NCI-H187 treated with DMSO at 0.1 percent for 48 hours (cell line): ENCODE results near the gene EXTL1.

ENCODE experiments used
- DNase-seq: peaks from one replicate; lab custom pipeline; 2025; lab: John Stamatoyannopoulos, UW

EXTL1 gene

DNA sequence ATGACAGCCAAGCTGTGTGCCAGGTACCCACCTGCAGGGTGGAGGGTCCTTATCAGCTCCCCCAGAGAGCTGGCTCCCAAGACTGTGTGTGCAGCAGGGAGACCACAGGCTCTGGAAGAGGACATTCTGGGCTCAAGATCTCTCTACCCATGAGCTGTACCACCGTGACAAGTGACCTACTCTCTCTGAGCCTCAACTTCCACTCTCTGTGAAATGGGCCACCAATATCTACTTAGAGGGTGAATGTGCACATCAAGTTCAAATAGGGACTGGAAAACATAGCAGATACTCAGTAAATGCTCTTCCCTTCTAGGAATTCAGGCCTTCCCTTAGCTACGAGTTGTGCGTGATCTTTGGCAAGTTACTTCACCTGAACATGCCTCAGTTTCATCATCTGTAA is 22.8 kb downstream of the EXTL1 start:
- no peak for DNase-seq

DNA sequence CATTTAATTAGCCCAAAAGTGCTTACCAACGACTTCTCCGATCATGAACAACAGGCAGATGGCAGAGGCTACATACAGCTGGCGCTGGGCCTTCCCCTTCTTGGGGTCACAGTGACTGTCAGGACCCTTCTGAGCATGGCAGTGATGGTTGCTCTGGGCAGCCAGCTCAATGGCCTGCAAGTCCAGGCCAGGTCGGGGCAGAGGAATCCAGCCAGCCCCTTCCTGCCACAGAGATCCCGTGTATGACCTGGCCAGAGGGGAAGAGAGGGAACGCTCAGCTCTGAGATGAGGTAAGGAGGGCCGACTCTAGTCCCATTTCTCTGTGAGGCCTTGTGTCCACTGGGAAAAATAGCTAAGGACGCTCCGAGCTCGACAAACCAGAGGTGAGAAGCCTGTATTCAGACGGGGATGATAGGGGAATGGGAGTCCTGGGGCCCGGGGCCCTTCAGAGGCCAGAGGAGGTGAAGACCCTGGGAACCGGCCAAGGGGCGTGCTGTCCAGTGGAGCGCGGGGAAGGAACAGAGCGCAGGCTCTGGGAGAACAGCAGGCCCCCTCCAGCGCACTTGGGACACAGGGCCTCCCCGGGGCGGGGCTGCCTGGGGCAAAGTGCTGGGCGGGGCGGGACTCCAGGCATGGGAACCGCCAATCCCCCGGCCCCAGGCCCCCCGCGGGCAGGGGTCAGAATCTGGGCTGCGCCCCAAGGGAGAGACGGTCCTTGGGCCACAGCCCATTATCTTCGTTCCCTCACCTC is 23.6 kb downstream of the EXTL1 start:
- no peak for DNase-seq

DNA sequence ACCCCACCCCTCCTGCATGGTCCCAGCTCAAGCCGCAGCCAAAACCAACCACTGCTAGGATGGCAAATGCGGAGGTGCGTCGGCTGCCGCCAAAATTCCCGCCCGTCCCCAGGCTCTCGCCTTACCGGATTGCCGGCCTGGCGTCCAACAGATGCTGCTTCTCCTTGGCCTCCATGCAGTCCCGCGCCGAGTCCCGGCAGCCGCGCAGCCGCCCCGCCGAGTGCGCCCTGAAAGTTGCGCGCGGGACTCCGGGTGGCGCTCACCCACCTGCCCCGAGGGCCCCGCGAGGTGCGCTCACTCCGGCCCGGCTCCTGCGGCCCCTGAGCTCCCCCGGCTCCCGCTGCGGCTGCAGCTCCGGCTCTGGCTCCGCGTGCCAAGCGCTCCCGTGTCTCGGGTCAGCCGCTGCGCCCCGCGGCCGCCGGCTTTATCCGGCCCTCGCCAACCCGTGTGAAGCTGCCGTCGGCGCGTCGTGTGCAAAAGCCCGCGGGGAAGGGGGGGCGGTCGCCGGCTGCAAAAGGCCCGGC is 24.2 kb downstream of the EXTL1 start, which contains the start of gene SLC30A2:
Gene SLC30A2 (minus strand): TSS at position 397 of the 524 bp plus-strand sequence. CDS start 222 bp downstream, at position 175.
- no peak for DNase-seq

DNA sequence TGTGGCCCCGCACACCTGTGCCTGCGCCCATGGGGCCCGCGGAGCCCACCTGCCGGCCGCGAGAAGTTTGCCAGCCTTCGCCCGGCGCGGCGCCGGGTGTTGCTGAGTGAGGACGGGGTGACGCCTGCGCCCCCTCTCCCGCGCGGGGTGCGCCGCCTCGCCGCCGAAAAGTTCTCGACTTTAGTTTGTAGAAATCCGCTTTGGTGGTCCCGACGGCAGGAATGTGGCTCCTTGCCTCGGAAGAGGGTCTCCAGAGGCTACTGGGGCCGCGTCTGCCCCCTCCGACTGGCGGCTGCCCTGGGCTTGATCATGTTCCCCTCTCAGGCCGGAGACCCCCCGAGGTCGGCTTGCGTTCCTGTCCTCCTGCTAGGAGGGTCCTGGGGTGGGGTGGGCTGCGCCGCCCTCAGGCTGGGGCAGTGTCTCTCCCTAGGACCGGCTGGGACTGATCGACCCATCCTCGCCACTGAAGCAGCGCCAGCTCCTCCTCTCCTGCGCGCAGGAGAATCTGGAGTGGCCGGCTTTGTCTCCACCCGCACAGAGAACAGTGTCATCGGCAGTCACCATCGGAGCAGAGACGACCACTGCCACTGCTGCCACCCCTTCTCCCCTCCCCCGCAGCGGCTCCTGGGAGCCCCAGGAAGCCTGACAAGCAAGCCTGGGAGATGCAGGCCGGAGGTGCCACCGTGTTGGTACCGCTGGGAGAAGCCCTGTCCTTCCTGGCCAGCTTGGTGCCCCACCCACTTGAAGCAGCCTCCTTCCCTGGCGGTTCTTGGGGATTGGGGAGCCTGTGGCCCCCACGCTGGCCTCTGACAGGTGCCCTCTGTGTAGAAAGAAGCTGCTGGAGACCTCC is 24.9 kb downstream of the EXTL1 start:
- no peak for DNase-seq

DNA sequence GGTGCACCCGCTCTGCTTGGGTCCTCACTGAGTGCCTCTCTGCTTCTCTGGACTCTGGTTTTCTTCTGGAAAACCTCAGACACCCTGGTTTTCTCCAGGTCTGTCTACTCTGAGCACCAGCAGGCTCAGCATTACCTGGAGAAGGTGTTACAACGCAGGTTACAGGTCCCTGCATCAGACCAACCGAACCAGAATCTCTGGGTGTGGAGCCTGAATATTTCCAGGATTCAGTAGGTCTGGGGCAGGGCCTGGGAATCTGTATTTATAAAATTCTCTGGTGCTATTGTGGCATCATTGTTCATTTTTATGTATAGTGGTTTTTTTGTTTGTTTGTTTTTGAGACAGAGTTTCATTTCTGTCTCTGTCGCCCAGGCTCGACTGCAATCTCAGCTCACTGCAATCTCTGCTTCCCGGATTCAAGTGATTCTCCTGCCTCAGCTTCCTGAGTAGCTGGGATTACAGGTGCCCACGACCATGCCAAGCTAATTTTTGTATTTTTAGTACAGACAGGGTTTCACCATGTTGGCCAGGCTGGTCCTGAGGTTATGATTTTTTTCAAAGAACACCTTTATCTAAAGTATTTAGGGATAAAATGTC is 25.8 kb downstream of the EXTL1 start:
- DNase-seq = no peak

DNA sequence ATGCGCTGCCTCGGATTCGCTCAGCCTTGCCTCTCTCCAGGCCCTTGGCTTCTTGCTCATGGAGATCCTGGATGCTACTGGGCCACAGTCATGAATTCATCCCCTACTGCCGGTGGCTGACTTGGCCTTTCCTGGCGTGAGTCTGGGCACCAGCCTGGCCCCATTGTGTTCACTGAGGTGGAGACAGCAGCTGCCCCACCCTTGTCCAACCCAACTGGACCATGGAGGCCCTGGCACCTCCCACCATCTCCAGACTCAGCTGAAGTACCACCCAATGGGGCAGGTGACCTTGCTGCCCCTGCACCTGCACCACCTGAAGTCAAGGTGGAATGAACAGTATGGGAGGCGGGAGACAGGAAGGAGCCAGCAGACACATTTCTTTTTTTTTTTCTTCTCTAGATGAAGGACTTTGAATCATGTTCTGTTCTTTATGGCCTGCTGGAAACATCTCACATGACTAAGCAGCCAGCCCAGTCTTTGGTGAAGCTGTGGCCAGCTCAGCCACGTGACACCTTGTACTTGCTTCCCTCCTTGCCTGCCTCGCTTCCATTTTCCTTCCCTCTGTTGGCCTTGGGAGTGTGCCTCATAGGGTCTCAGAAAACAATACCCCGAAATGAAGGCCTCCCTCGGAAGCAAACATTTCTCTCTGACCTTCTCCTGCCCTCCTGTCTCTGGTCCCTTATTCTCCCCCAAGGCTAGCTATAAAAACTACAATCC is 28.1 kb downstream of the EXTL1 start:
- no peak for DNase-seq

- DNase-seq = no peak
Measured at GRCh38 chr1:26050248-26050640, 28.7 kb downstream of the EXTL1 start.

- DNase-seq = no peak
Measured at GRCh38 chr1:26053718-26054560, 32.4 kb downstream of the EXTL1 start.

DNA sequence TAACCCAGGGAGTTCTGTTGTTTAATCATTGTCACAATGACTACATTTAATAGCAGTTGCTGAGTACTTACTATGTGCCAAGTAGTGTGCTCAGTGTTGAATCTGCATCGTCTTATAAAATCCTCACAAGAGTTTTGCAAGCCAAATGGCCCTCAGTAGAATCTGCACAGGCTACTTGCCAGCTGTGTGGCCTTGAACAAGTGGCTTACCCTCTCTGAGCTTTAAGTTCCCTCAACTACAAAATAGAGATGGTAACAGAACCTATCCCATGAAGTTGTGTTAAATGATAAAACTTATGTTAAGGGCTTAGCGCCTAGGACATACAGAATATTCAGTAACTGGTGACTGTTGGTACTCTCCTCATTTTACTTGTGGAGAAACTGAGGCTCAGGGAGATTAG is 33.5 kb downstream of the EXTL1 start:
- no peak for DNase-seq

GRCh38 chr1:26057189-26057588 is 35.6 kb downstream of the EXTL1 start:
- no peak for DNase-seq

GRCh38 chr1:26058052-26058595 is 36.5 kb downstream of the EXTL1 start:
- DNase-seq = no peak

GRCh38 chr1:26059906-26060305 is 38.3 kb downstream of the EXTL1 start:
- no peak for DNase-seq

DNA sequence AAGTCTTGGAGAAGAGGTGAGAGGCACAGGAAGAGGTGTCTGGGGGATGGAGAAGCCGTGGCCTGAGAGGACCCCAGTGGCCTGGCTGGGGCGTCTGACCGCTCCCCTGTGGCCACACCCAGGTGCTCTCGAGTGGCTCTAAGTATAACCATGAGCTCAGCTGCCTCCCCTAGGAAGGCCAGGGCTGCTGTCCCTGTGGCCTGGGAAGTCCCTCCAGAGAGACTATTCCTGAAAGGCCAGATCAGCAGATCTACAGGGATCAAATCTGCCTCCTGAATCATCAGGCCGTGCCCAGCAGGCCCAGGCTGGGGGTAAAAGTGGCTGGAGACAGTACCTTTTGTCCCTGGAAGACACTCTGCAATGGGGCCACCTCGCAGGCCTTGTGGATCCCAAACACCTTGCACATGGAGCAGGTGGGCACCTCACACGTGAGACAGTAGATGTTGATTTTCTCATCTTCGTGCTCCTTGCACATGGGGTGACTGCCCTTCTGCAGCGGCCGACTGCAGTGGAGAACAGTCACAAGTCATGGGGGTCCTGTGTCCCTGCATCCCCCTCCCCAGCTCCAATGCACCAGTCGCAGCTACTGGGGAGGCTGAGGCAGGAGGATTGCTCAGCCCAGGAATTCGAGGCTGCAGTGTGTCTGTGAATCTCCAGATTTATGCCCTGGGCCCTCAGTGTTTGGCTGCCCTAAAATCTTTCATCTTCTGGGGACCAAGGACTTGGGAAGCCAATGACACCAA is 39.4 kb downstream of the EXTL1 start:
- no peak for DNase-seq

- no peak for DNase-seq
Measured at GRCh38 chr1:26064553-26064952, 43.0 kb downstream of the EXTL1 start.

- no peak for DNase-seq
Measured at GRCh38 chr1:26066160-26066559, 44.6 kb downstream of the EXTL1 start.

DNA sequence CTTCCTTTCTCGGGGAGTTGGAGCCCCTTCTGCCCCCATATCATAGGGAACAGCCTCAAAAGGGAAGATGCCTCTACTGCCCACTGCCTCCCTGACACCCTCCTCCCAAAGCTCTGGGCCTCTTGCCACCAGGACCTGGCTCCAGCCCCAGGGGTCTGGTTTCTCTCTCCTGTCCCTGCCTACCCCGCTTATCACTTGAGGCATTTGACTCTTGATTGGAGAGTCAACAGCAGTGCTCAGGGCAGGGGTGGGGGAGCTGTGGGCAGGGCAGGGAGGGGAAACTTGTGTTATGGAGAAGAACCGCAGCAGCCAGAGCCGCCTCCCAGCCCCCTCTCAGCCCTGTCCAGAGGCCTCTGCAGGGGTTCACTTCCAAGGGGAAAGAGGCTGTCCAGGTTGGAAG is 45.3 kb downstream of the EXTL1 start:
- no peak for DNase-seq

DNA sequence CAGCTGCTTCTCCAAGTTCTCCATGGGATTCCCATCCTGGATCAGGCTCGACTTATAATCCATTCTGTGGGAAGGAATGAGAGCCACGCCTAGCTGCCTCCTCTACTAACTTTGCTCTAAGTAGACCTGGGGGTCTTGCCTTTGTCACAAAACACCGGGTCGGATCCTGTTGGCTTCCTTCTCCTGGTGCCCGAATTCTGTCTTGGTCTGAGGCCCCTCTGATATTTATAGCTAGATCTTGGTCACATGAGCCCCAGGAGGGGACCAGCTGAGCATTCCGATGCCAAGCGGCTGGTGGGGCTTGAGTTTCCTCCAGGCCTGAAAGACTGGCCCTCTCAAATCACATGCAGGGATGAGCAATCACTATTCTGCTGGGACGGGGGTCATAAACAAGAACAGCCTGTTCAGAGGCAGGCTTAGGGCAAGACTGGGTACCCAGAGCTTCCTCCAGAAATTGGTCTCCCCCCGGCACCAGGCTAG is 45.9 kb downstream of the EXTL1 start, which contains the start of gene TRIM63:
Gene TRIM63 (minus strand): TSS at position 199 of the 480 bp plus-strand sequence. CDS start 136 bp downstream, at position 63.
- no peak for DNase-seq

DNA sequence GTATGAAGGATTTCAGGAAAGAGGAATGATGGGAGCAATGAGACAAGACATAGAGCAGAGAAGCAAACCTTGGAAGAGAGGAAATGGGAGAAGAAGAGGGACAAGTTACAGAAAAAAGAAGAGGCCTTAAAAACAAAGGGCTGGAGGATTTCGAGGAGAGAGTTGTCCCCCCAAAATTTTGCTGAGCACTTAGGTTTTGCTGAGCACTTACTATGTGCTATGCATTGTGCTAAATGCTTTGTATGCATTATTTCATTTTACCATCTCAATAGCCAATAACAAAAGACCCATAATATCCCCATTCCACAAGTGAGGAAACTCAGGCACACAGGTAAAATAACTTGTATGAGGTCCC is 48.3 kb downstream of the EXTL1 start:
- DNase-seq = no peak

- no peak for DNase-seq
Measured at GRCh38 chr1:26070296-26070962, 48.9 kb downstream of the EXTL1 start.
